GM13976 (cell line): Measurements from ENCODE around the gene CFD.

Experiments
- DNase-seq: peaks from one replicate; pipeline ENCODE4 v3.0.0; 2012; ENCODE audit warnings: low spot score
- CTCF ChIP-seq: IDR thresholded peaks from 2 replicates; pipeline ENCODE4 v1.5.1; 2012; ENCODE audit warnings: borderline replicate concordance, mild to moderate bottlenecking; ENCODE audit not compliant: insufficient read depth; ENCODE audit errors: extremely low read depth, missing control alignments, control extremely low read depth
- in situ Hi-C: fragments of 300-500 bp; cut with MboI; formaldehyde crosslinking; loops from one replicate; pipeline ENCODE4 v1.12.0; 2022; ENCODE audit warnings: low sequenced_read_pairs, mixed read lengths, inconsistent platforms; ENCODE audit not compliant: unreplicated experiment

CFD gene

GRCh38 chr19:903266-903797 is 43.9 kb downstream of the CFD start:
- in situ Hi-C loops: no loop called here
- TF ChIP-seq CTCF: no peak
- DNase-seq: no peak

GRCh38 chr19:904545-904944 is 45.1 kb downstream of the CFD start:
- no peak for DNase-seq
- in situ Hi-C loops: no loop called here
- no peak for TF ChIP-seq CTCF

GRCh38 chr19:906480-906879 is 47.0 kb downstream of the CFD start:
- in situ Hi-C loops: no loop called here
- TF ChIP-seq CTCF: no peak

GRCh38 chr19:907183-907853 is 47.9 kb downstream of the CFD start:
- in situ Hi-C loops: no loop called here
- peak; percentile 74 for DNase-seq
- no peak for TF ChIP-seq CTCF

More at GRCh38 chr19:906480-906879, 47.0 kb downstream of the CFD start:
- DNase-seq: no peak

- in situ Hi-C loops: loop anchor here (10.0 kb wide), 1 partner anchor 47 kb away; no protein-coding TSS in a partner anchor
- no peak for DNase-seq
- TF ChIP-seq CTCF: no peak
These were observed 52.0 kb downstream of the CFD start for GRCh38 chr19:911197-912033.

GRCh38 chr19:912181-913079 is 53.0 kb downstream of the CFD start:
- in situ Hi-C loops: loop anchor here (10.0 kb wide), 1 partner anchor 48 kb away; no protein-coding TSS in a partner anchor
- TF ChIP-seq CTCF: no peak
- DNase-seq: peak; percentile 63
